Prostate gland (tissue), 2 donors: ENCODE measurements around the gene MEIS2. TPM values are rescaled to one million over a fixed set of nuclear protein-coding genes. Genes with fewer than 3 reads are reported as not detected.
A peak's percentile ranks its signal among the peaks of the same experiment; 100 is the strongest.

Experiments used
- DNase-seq: peaks from one replicate; pipeline ENCODE4 v3.0.0-alpha.2; 2019; ENCODE audit warnings: low spot score
- H3K27ac ChIP-seq, 2 donors: fragments of 200-600 bp; sonication (generic); 2 replicates each; pipeline ENCODE4 v1.5.1; 2017 to 2019
- H3K27me3 ChIP-seq: fragments of 200-600 bp; sonication (generic); replicated peaks from 2 replicates; pipeline ENCODE4 v1.5.1; 2019; ENCODE audit not compliant: insufficient read depth
- H3K36me3 ChIP-seq, 2 donors: fragments of 200-600 bp; sonication (generic); 1 replicate in 1 of 2; 2 replicates in 1 of 2; pipeline versions ENCODE4 v1.5.1 to v1.8.1; 2017 to 2019
- H3K4me1 ChIP-seq: fragments of 200-600 bp; sonication (generic); replicated peaks from 2 replicates; pipeline ENCODE4 v1.5.1; 2019
- H3K4me3 ChIP-seq, 2 donors: fragments of 200-600 bp; sonication (generic); 2 replicates each; pipeline ENCODE4 v1.5.1; 2017 to 2019
- H3K9me3 ChIP-seq: fragments of 200-600 bp; sonication (generic); 2 replicates; pipeline ENCODE4 v1.5.1; 2017
- CTCF ChIP-seq, 4 experiments: fragments of 200-600 bp in 2 of 4; fragments of 450-650 bp in 2 of 4; sonication (generic) in 2 of 4; IDR thresholded peaks; 1 replicate in 3 of 4; 2 replicates in 1 of 4; pipeline ENCODE4 v1.5.1; 2016 to 2019; ENCODE audit warnings: antibody characterized with exemption in 4 of 4, mild to moderate bottlenecking in 2 of 4, moderate library complexity in 2 of 4
- POLR2A ChIP-seq: fragments of 450-650 bp; IDR thresholded peaks from one replicate; pipeline ENCODE4 v1.6.1; 2016; ENCODE audit warnings: antibody characterized with exemption, mild to moderate bottlenecking
- POLR2AphosphoS5 ChIP-seq: sonication (generic); formaldehyde crosslinking; IDR thresholded peaks from one replicate; pipeline ENCODE4 v1.6.1; 2017; ENCODE audit warnings: antibody characterized with exemption
- WGBS: methylation state at CpG from one replicate; pipeline ENCODE4 v1.1.5; 2018; 5-methylcytosine and 5-hydroxymethylcytosine counted together
- intact Hi-C: fragments of 100-400 bp; cut with DNase I; formaldehyde crosslinking; loops from one replicate; pipeline ENCODE4 v1.14.2; 2022
- total RNA-seq, 2 donors: library from RNA; depleted of rRNA; stranded (reverse); fragments of >200 nt; gene quantifications; one replicate each; pipeline ENCODE4 v1.1.0, GENCODE V29; 2016

MEIS2 gene
- total RNA-seq, 2 donors from 2014 or later = 53.4 to 73.2 TPM

GRCh38 chr15:36882487-36883131 is 217.7 kb downstream of the MEIS2 start:
- peak; percentile 58 for DNase-seq
- intact Hi-C loops = loop anchor here (2.0 kb wide), 1 partner anchor 252 kb away; no protein-coding TSS in a partner anchor
- TF ChIP-seq POLR2AphosphoS5 (no peak), CTCF (IDR thresholded peaks at IDR 0.05) (no peak), POLR2A (no peak)
- Histone ChIP-seq H3K4me1 (peaks cover 3% of the 10 kb centered on the region), H3K27ac (peak overlapping the region; percentile 24 to 54), H3K9me3 (no peaks in the 10 kb centered on the region), H3K36me3 (no peaks in the 10 kb centered on the region), H3K4me3 (peak overlapping the region; percentile 19 to 27), H3K27me3 (no peaks in the 10 kb centered on the region)
- WGBS = 11% methylated on average over 27 of the region's 27 CpGs

- no peak for TF ChIP-seq CTCF (IDR thresholded peaks at IDR 0.05)
- no peak for TF ChIP-seq POLR2A
- TF ChIP-seq POLR2AphosphoS5 = no peak
- H3K9me3 ChIP-seq = no peaks in the 10 kb centered on the region
- H3K4me3 ChIP-seq = no peak overlapping the region
- H3K27ac ChIP-seq = peak overlapping the region in 1 of 2 donors; percentile 24
- intact Hi-C loops = loop anchor here (2.0 kb wide), 1 partner anchor 253 kb away; no protein-coding TSS in a partner anchor
- H3K36me3 ChIP-seq = no peaks in the 10 kb centered on the region
- peaks cover 3% of the 10 kb centered on the region for H3K4me1 ChIP-seq
- H3K27me3 ChIP-seq = no peaks in the 10 kb centered on the region
- whole genome bisulfite sequencing = 73% methylated on average over 5 of the region's 5 CpGs
- DNase-seq = no peak
These were observed 218.3 kb downstream of the MEIS2 start for GRCh38 chr15:36882056-36882455.

GRCh38 chr15:36881516-36881915 is 218.8 kb downstream of the MEIS2 start:
- Histone ChIP-seq H3K9me3 (no peaks in the 10 kb centered on the region), H3K27ac (no peak overlapping the region), H3K4me3 (no peak overlapping the region), H3K4me1 (peaks cover 3% of the 10 kb centered on the region), H3K27me3 (no peaks in the 10 kb centered on the region), H3K36me3 (no peaks in the 10 kb centered on the region)
- TF ChIP-seq CTCF (IDR thresholded peaks at IDR 0.05) = no peak
- no peak for TF ChIP-seq POLR2A
- TF ChIP-seq POLR2AphosphoS5 = no peak
- DNase-seq = no peak
- WGBS = 82% methylated on average over 2 of the region's 2 CpGs
- intact Hi-C loops = no loop called here

GRCh38 chr15:36880913-36881460 is 219.4 kb downstream of the MEIS2 start:
- DNase-seq = no peak
- intact Hi-C loops = no loop called here
- Histone ChIP-seq H3K27ac (no peak overlapping the region), H3K4me3 (no peak overlapping the region), H3K36me3 (no peaks in the 10 kb centered on the region), H3K9me3 (no peaks in the 10 kb centered on the region), H3K4me1 (peaks cover 3% of the 10 kb centered on the region), H3K27me3 (no peaks in the 10 kb centered on the region)
- 74% methylated on average over 7 of the region's 7 CpGs for WGBS
- TF ChIP-seq POLR2AphosphoS5 (no peak), CTCF (IDR thresholded peaks at IDR 0.05) (no peak), POLR2A (no peak)
